GM23338 (cell line): Measurements from ENCODE around the gene ITGB3. TPM values are rescaled to one million over a fixed set of nuclear protein-coding genes. Genes with fewer than 3 reads are reported as not detected.

Source experiments
- ATAC-seq: fragments of 200-7000 bp; cut with Tn5 transposase; 3 replicates; pipeline ENCODE4 v1.9.1; 2020
- DNase-seq: peaks from one replicate; pipeline ENCODE4 v3.0.0-alpha.2; 2015; ENCODE audit warnings: low spot score
- H2AFZ ChIP-seq: fragments of 200-600 bp; sonication (generic); 2 replicates; pipeline ENCODE4 v1.8.0; 2016; ENCODE audit warnings: antibody characterized with exemption, mild to moderate bottlenecking, moderate library complexity
- H3F3A ChIP-seq: fragments of 200-600 bp; sonication (generic); replicated peaks from 2 replicates; pipeline ENCODE4 v1.8.0; 2017; ENCODE audit warnings: antibody characterized with exemption, mixed run types, low read depth
- H3K27ac ChIP-seq: fragments of 200-600 bp; sonication (generic); 2 replicates; pipeline ENCODE4 v1.6.1; 2016; ENCODE audit warnings: low read depth
- H3K27me3 ChIP-seq: fragments of 200-600 bp; sonication (generic); 2 replicates; pipeline ENCODE4 v1.8.0; 2016; ENCODE audit warnings: mild to moderate bottlenecking, mixed run types, moderate library complexity; ENCODE audit not compliant: insufficient read depth
- H3K36me3 ChIP-seq: fragments of 200-600 bp; sonication (generic); 2 replicates; pipeline ENCODE4 v1.8.0; 2016; ENCODE audit warnings: mild to moderate bottlenecking; ENCODE audit not compliant: insufficient read depth
- H3K4me1 ChIP-seq: fragments of 200-600 bp; sonication (generic); 2 replicates; pipeline ENCODE4 v1.8.0; 2016; ENCODE audit warnings: mild to moderate bottlenecking, moderate library complexity; ENCODE audit not compliant: insufficient read depth
- H3K4me2 ChIP-seq: fragments of 200-600 bp; sonication (generic); 2 replicates; pipeline ENCODE4 v1.7.1; 2017; ENCODE audit warnings: mixed run types
- H3K4me3 ChIP-seq: fragments of 200-600 bp; sonication (generic); 2 replicates; pipeline ENCODE4 v1.6.1; 2016; ENCODE audit warnings: mixed run types
- H3K79me2 ChIP-seq: fragments of 200-600 bp; sonication (generic); replicated peaks from 2 replicates; pipeline ENCODE4 v1.8.0; 2017; ENCODE audit warnings: mild to moderate bottlenecking; ENCODE audit not compliant: insufficient read depth
- H3K9me2 ChIP-seq: fragments of 200-600 bp; sonication (generic); 2 replicates; pipeline ENCODE4 v1.8.0; 2017; ENCODE audit not compliant: insufficient read depth
- H4K20me1 ChIP-seq: fragments of 200-600 bp; sonication (generic); replicated peaks from 2 replicates; pipeline ENCODE4 v1.8.0; 2017; ENCODE audit warnings: mild to moderate bottlenecking; ENCODE audit not compliant: insufficient read depth
- H3K27ac Mint-ChIP-seq: 2 replicates; pipeline ENCODE4 v1.8.0; 2020; ENCODE audit warnings: inconsistent platforms, mild to moderate bottlenecking, moderate library complexity, mixed read lengths
- H3K27me3 Mint-ChIP-seq: 3 replicates; pipeline ENCODE4 v1.8.0; 2022; ENCODE audit warnings: low read depth, mild to moderate bottlenecking, moderate library complexity, mixed read lengths, inconsistent platforms; ENCODE audit not compliant: insufficient read depth, poor library complexity
- H3K36me3 Mint-ChIP-seq: 3 replicates; pipeline ENCODE4 v1.8.0; 2021; ENCODE audit warnings: low read depth, mild to moderate bottlenecking, inconsistent platforms, moderate library complexity, mixed read lengths
- H3K4me1 Mint-ChIP-seq: 3 replicates; pipeline ENCODE4 v1.8.0; 2020; ENCODE audit warnings: mild to moderate bottlenecking, inconsistent platforms, mixed read lengths
- H3K4me3 Mint-ChIP-seq: 3 replicates; pipeline ENCODE4 v1.8.0; 2021; ENCODE audit warnings: moderate library complexity, mild to moderate bottlenecking, inconsistent platforms, mixed read lengths
- H3K9me3 Mint-ChIP-seq: 3 replicates; pipeline ENCODE4 v1.8.0; 2020; ENCODE audit warnings: moderate library complexity, mild to moderate bottlenecking, inconsistent platforms, mixed read lengths
- CREB1 ChIP-seq: fragments of 250-450 bp; sonication (Bioruptor Pico); IDR thresholded peaks from 2 replicates; pipeline ENCODE4 v1.5.0; 2020; ENCODE audit warnings: low read depth, mild to moderate bottlenecking, moderate library complexity
- CTCF ChIP-seq, 2 experiments: fragments of 200-600 bp in 1 of 2; sonication (generic) in 1 of 2; conservative IDR thresholded peaks; 2 replicates each; pipeline versions ENCODE4 v1.5.1 to v1.6.1; 2016 to 2017; ENCODE audit warnings: antibody characterized with exemption in 2 of 2, low read depth in 2 of 2, mild to moderate bottlenecking in 2 of 2, moderate library complexity in 1 of 2
- ETS1 ChIP-seq: IDR thresholded peaks from 2 replicates; pipeline ENCODE4 v1.6.1; 2016; ENCODE audit warnings: antibody characterized with exemption
- EZH2 ChIP-seq: fragments of 200-600 bp; sonication (generic); IDR thresholded peaks from one replicate; pipeline ENCODE4 v1.8.0; 2017; ENCODE audit warnings: antibody characterized with exemption, mild to moderate bottlenecking, low read depth; ENCODE audit not compliant: unreplicated experiment
- EZH2phosphoT487 ChIP-seq: fragments of 200-600 bp; sonication (generic); IDR thresholded peaks from one replicate; pipeline ENCODE4 v1.8.1; 2018; ENCODE audit warnings: antibody characterized with exemption; ENCODE audit not compliant: unreplicated experiment
- POLR2AphosphoS5 ChIP-seq: IDR thresholded peaks from 2 replicates; pipeline ENCODE4 v1.6.1; 2016; ENCODE audit warnings: antibody characterized with exemption, low read depth
- STAT1 ChIP-seq: IDR thresholded peaks from one replicate; pipeline ENCODE4 v1.6.1; 2016; ENCODE audit warnings: antibody characterized with exemption; ENCODE audit not compliant: unreplicated experiment
- ZNF114 ChIP-seq: fragments of 250-450 bp; sonication (Bioruptor Pico); IDR thresholded peaks from 2 replicates; pipeline ENCODE4 v1.5.0; 2020; ENCODE audit warnings: mild to moderate bottlenecking, moderate library complexity
- ZNF331 ChIP-seq: fragments of 250-450 bp; sonication (Bioruptor Pico); IDR thresholded peaks from 2 replicates; pipeline ENCODE4 v1.5.0; 2020; ENCODE audit warnings: low read depth, mild to moderate bottlenecking, moderate library complexity
- ZNF462 ChIP-seq: fragments of 250-450 bp; sonication (Bioruptor Pico); IDR thresholded peaks from 2 replicates; pipeline ENCODE4 v1.5.0; 2020; ENCODE audit warnings: mild to moderate bottlenecking, moderate library complexity
- polyA plus RNA-seq: library from polyadenylated mRNA; unstranded; fragments of >200 nt; fragmentation: Nextera tagmentation; extraction: Ambion mirVana; gene quantifications from 2 replicates; pipeline ENCODE4 v1.2.1, GENCODE V29; 2016
- total RNA-seq: library from RNA; depleted of rRNA; stranded (reverse); fragments of >200 nt; shearing (Covaris generic); gene quantifications from 2 replicates; pipeline ENCODE4 v1.2.3, GENCODE V29; 2014

ITGB3 gene
- total and polyA plus RNA-seq, 2 experiments from 2014 or later: 0.52 TPM; not detected in 1

GRCh38 chr17:47239967-47240651, 13.5 kb upstream of the ITGB3 start:
- Mint-ChIP-seq H3K27me3 (peaks cover under 1% of the 10 kb centered on the region), H3K4me1 (no peaks in the 10 kb centered on the region), H3K27ac (no peak overlapping the region), H3K4me3 (no peak overlapping the region), H3K36me3 (no peaks in the 10 kb centered on the region), H3K9me3 (peaks cover 3% of the 10 kb centered on the region; the same call in 1 of the 3 replicates)
- Histone ChIP-seq H3K4me3 (no peak overlapping the region), H3K79me2 (no peaks in the 10 kb centered on the region), H3K27ac (no peak overlapping the region), H3K36me3 (no peaks in the 10 kb centered on the region), H4K20me1 (no peaks in the 10 kb centered on the region), H3F3A (no peaks in the 10 kb centered on the region), H3K4me2 (no peak overlapping the region), H3K27me3 (no peaks in the 10 kb centered on the region), H3K9me2 (no peaks in the 10 kb centered on the region), H2AFZ (peak overlapping the region; percentile 47), H3K4me1 (no peaks in the 10 kb centered on the region)
- ATAC-seq: no peak
- TF ChIP-seq STAT1 (no peak), ZNF462 (no peak)
- no peak for DNase-seq

GRCh38 chr17:47240806-47241205, 12.8 kb upstream of the ITGB3 start:
- Histone ChIP-seq H3K4me1 (no peaks in the 10 kb centered on the region), H3K4me3 (no peak overlapping the region), H3K27ac (no peak overlapping the region), H3K79me2 (no peaks in the 10 kb centered on the region), H3K36me3 (no peaks in the 10 kb centered on the region), H3K4me2 (no peak overlapping the region), H3F3A (no peaks in the 10 kb centered on the region), H2AFZ (no peak overlapping the region), H4K20me1 (no peaks in the 10 kb centered on the region), H3K27me3 (no peaks in the 10 kb centered on the region), H3K9me2 (no peaks in the 10 kb centered on the region)
- no peak overlapping the region for H3K27ac Mint-ChIP-seq
- no peak overlapping the region for H3K4me3 Mint-ChIP-seq
- H3K27me3 Mint-ChIP-seq: no peaks in the 10 kb centered on the region
- no peaks in the 10 kb centered on the region for H3K4me1 Mint-ChIP-seq
- no peak for DNase-seq
- no peak for ATAC-seq
- no peaks in the 10 kb centered on the region for H3K36me3 Mint-ChIP-seq
- peaks cover 3% of the 10 kb centered on the region; the same call in 1 of the 3 replicates for H3K9me3 Mint-ChIP-seq
- TF ChIP-seq STAT1 (no peak), CTCF (conservative IDR thresholded peaks at IDR 0.05; ENCODE audit: low read depth in 2 of 2) (no peak), CREB1 (CRISPR knock-in tag) (no peak), POLR2AphosphoS5 (no peak), ZNF331 (CRISPR knock-in tag) (no peak), ZNF114 (CRISPR knock-in tag) (no peak), EZH2 (no peak), ETS1 (no peak), EZH2phosphoT487 (no peak)
